HG03280 (cell line): ENCODE data around the gene ABCC9.
"Not testable (repeated sequence)": the region's sequence is repeated elsewhere in the genome, so short reads cannot be mapped to it uniquely, and the experiment has no call there.

Experiments
- ATAC-seq: cut with Tn5 transposase; IDR thresholded peaks from one replicate; pipeline ENCODE4 v1.9.1; 2021; ENCODE audit warnings: mild to moderate bottlenecking, moderate library complexity; ENCODE audit not compliant: unreplicated experiment

The ABCC9 gene

GRCh38 chr12:21934173-21934572 lies 7.1 kb downstream of the ABCC9 start:
- ATAC-seq: no peak

GRCh38 chr12:21933656-21934055 lies 7.6 kb downstream of the ABCC9 start:
- no peak for ATAC-seq

DNA sequence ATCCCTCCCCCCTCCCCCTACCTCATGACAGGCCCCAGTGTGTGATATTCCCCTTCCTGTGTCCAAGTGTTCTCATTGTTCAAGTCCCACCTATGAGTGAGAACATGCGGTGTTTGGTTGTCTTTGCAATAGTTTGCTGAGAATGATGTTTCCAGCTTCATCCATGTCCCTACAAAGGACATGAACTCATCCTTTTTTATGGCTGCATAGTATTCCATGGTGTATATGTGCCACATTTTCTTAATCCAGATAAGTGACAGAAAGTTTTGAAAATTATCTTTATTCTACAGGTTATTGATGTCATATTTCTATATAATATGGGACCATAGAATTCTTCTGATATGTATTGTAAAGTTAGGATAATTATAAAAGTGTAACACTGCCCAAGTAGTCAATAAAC lies 11.3 kb downstream of the ABCC9 start:
- ATAC-seq: not testable (repeated sequence)

- no peak for ATAC-seq
Observed at GRCh38 chr12:21925296-21925913, 15.8 kb downstream of the ABCC9 start.

DNA sequence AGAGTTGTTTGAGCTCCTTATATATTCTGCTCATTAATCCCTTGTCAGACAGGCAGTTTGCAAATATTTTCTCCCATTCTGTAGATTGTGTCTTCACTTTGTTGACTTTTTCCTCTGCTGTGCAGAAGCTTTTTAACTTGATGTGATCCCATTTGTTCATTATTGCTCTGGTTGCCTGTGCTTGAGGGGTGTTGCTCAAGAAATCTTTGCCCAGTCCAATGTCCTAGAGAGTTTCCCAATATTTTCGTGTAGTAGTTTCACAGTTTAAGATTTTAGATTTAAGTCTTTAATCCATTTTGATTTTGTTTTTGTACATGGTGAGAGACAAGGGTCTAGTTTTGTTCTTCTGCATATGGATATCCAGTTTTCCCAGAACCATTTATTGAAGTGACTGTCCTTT lies 19.8 kb downstream of the ABCC9 start:
- no peak for ATAC-seq

DNA sequence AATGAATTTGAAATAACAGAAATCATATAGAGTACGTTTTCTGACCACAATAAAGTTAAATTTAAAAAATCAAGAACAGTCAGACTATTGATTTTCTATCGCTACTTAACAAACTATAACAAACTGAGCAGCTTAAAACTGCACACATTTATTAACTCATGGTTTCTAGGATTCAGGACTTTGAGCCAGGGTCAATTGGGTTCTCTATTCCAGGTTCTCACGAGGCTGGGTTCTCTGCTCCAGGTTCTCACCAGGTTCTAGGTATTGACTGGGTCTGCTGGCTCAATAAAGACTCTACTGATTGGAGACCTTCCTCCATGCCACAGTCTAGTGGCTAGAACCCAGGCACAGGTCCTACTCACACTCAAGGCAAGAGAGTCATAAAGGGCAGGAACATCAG lies 22.8 kb downstream of the ABCC9 start:
- ATAC-seq: no peak

DNA sequence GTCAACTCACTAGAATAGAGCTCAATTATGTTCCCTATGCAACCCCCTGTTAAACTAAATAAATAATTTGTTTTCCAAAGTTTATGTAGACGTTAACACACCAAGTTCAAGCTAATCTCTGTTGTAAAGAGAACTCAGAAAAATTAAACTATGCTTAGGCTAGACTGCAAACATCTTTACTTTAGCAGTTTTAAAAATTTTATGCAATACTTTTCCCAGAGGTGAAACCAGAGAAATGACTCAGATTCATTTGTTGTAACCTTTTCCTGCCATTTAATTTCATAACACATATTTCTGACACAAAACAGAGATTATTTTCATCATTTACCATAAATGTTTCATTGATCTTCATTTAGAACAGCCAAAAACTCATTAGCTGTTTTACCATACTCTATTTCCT lies 27.4 kb downstream of the ABCC9 start:
- no peak for ATAC-seq

DNA sequence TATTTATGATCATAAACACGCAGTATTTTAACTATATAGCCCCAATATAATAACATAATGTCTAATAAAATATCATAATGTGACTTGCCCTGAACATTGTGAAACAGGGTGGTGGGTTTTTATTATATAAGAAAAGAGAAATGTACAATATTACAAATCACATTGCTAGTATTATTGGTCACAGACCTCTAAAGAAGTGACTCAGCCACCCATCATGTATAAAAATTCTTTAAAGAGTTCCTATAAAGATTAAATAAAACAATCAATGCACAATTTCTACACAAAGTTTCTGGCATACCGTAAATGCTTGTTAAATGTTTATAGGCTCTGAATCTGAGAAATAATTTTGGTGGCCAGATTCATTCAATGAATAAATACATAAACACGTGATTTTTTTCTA lies 28.9 kb downstream of the ABCC9 start:
- ATAC-seq: no peak

DNA sequence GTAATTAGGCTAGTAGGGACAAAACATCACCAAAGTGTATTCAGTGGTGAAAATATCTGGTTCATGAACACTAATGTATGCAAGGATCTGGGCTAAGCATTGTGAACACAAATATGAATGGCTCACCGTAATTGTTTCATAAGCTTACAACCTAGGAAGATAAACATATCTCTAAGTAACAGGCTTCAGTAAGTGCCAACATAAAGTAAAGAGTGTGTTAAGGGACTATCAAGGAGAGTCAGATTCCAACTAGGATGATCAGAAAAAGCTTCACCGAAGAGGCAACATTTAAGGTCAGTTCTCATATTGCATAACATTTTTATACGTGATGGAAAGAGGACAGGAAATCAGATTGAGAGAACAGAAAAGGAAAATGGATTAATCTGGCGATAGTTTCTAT lies 29.4 kb downstream of the ABCC9 start:
- no peak for ATAC-seq

- no peak for ATAC-seq
Observed at GRCh38 chr12:21910657-21911056, 30.6 kb downstream of the ABCC9 start.

- ATAC-seq: no peak
Observed at GRCh38 chr12:21907948-21908837, 33.0 kb downstream of the ABCC9 start.

- ATAC-seq: no peak
Observed at GRCh38 chr12:21906919-21907493, 34.2 kb downstream of the ABCC9 start.

- not testable (repeated sequence) for ATAC-seq
Observed at GRCh38 chr12:21899532-21899931, 41.7 kb downstream of the ABCC9 start.

DNA sequence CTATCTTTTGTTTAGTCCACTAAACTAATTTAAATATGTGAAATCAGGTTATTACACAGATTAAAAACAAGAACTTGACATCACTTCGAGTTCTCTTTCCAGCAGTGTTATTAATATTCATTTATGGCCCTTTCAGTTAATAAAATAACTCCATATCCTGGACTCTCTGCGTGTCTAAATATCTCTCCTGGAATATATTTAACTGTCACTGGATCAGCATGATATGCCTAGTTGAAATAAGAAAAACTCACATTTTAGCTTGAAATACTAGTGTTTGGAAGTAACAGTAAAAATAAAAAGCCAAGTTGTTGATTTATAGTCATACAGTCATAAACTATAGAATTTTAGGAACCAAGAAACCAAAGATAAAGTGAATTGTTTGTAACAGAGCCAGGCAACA lies 45.6 kb downstream of the ABCC9 start:
- ATAC-seq: no peak

- ATAC-seq: no peak
Observed at GRCh38 chr12:21894792-21895595, 46.2 kb downstream of the ABCC9 start.

GRCh38 chr12:21893924-21894323 lies 47.3 kb downstream of the ABCC9 start:
- no peak for ATAC-seq

DNA sequence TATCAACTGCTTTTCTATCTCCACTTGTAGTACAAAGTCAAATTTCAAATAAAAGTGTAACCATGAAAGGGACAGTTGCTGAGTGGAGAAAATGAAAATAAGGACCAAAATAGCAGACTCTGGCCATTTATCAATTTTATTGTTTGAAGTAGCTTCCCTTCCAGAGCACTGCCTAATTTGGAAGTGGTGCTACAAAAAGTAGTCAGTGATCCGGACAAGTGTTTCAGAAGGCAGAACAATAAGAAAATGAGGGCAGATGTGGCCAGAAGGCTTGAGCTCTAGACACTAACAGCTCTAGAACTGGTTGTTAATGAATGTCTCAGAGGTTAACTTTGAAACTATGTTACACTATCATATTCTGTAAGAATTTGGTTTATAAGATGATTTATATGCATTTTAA lies 48.9 kb downstream of the ABCC9 start:
- ATAC-seq: no peak

- ATAC-seq: no peak
Observed at GRCh38 chr12:21891751-21892217, 49.4 kb downstream of the ABCC9 start.

DNA sequence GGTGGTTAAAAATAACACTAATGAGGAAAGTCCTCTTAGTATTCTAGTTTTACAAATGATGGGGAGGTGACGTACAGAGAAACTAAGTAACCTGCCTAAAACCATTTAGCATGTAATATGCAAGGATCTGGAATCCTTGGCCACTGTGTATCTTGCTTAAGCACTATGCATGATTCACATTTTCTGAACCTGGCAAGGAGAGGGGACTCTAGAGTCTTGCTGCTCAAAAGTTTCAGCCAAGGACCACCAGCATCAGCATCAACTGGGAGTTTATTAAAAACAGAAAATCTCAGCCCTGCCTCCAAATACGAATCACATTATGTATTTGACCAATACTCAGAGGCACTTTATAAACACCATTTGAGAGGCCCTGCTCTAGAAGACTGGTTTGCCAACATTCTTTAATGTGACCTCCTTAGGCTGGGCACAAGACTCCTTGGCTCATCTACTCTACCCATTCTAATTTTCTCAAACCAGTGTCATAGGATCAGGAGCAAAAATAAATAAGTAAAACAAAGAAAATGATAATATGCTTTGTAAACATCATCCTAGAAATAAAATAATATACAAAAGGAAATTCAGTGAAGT lies 52.9 kb downstream of the ABCC9 start:
- no peak for ATAC-seq

DNA sequence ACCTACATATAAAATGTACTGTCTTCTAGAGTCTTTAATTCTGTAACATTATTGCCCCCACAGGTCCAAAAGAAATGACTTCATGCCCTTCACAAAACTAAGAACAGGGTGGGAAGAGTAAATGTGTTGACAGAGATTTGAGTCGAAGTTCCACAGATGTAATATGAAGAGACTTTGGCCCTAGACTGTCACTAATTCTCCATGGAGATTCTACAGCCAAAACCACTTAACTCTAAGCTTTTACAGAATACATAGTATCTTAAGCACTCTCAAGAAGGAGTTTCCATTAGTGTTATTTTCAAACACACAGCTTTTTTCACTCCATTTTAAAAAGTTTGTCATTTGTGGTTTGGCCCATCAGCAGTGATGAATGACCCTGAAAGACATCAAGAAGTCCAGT lies 56.3 kb downstream of the ABCC9 start:
- no peak for ATAC-seq

- no peak for ATAC-seq
Observed at GRCh38 chr12:21882635-21883034, 58.6 kb downstream of the ABCC9 start.
